Omental fat pad (tissue), 4 donors: Measurements from ENCODE around the gene CLMP. TPM values are rescaled to one million over a fixed set of nuclear protein-coding genes. Genes with fewer than 3 reads are reported as not detected.

ENCODE experiments used
- ATAC-seq: fragments of 150-250 bp; one replicate; pipeline ENCODE4 v1.9.1; 2016; ENCODE audit warnings: mild to moderate bottlenecking, moderate library complexity; ENCODE audit not compliant: low FRiP score
- DNase-seq: peaks from one replicate; pipeline ENCODE4 v3.0.0-alpha.2; 2019; ENCODE audit warnings: low spot score
- total RNA-seq, 4 donors: library from RNA; depleted of rRNA; stranded (reverse); fragments of >200 nt; gene quantifications; one replicate each; pipeline ENCODE4 v1.1.0, GENCODE V29; 2016
- TF ChIP-seq, protein P1 (sequence below), 3 donors: fragments of 450-650 bp; IDR thresholded peaks; one replicate each; pipeline ENCODE4 v1.5.1; 2016 to 2017; ENCODE audit warnings: antibody characterized with exemption in 3 of 3, mild to moderate bottlenecking in 3 of 3, moderate library complexity in 2 of 3

The CLMP gene
- total RNA-seq, 4 donors from 2014 or later = 89.7 to 182 (median 157) TPM

DNA sequence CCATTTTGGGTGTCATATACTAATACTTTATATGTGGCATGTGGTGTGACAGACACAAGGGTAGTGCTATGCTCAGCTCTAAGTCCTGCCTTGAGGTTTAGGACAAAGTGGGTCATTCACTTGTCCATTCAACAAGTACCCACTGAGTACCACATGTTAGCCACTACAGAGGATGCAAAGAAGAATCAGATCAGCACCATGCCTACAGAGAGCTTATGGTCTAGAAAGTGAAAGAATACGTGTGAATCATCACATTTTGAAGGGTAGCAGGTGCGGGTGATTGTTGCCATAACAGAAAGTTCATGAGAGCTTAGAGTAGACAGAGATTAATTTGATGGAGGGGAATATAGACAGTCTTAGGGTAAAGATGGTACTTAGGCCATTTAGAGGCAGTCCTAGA is 18.3 kb downstream of the CLMP start:
- ATAC-seq (no peak), DNase-seq (no peak)
- TF ChIP-seq, protein P1, sequence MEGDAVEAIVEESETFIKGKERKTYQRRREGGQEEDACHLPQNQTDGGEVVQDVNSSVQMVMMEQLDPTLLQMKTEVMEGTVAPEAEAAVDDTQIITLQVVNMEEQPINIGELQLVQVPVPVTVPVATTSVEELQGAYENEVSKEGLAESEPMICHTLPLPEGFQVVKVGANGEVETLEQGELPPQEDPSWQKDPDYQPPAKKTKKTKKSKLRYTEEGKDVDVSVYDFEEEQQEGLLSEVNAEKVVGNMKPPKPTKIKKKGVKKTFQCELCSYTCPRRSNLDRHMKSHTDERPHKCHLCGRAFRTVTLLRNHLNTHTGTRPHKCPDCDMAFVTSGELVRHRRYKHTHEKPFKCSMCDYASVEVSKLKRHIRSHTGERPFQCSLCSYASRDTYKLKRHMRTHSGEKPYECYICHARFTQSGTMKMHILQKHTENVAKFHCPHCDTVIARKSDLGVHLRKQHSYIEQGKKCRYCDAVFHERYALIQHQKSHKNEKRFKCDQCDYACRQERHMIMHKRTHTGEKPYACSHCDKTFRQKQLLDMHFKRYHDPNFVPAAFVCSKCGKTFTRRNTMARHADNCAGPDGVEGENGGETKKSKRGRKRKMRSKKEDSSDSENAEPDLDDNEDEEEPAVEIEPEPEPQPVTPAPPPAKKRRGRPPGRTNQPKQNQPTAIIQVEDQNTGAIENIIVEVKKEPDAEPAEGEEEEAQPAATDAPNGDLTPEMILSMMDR (IDR thresholded peaks at IDR 0.05) = no peak

- ATAC-seq = peak; percentile 86
- no peak for DNase-seq
- TF ChIP-seq, protein P1 (IDR thresholded peaks at IDR 0.05) = no peak
These were observed 20.6 kb downstream of the CLMP start for GRCh38 chr11:123174196-123175183.

- DNase-seq = no peak
- ATAC-seq = no peak
- TF ChIP-seq, protein P1 (IDR thresholded peaks at IDR 0.05) = no peak
These were observed 21.2 kb downstream of the CLMP start for GRCh38 chr11:123173856-123174186.

- ATAC-seq = no peak
- no peak for DNase-seq
- TF ChIP-seq, protein P1 (IDR thresholded peaks at IDR 0.05) = no peak
These were observed 21.8 kb downstream of the CLMP start for GRCh38 chr11:123173040-123173855.

DNA sequence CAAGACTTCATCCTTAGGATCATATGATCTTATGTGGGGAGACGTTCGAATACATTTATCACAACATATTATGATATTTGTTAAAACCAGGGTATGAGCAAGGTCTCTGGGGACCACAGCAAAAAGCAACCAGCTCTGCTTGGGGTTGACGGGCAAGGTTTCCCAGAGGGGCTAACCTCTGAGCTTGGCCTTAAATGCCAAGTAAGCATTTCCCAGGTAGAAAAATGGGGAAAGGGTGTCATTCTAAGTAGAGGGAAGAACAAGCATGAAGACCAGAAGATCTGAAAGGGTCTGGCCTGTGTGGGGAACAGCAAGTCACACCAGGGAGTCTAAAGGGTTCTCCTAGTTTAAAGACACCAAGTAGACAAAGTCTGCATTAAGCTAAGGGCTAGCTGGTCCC is 24.1 kb downstream of the CLMP start:
- DNase-seq = no peak
- TF ChIP-seq, protein P1 (IDR thresholded peaks at IDR 0.05) = no peak
- no peak for ATAC-seq

- TF ChIP-seq, protein P1 (IDR thresholded peaks at IDR 0.05) = no peak
- DNase-seq (no peak), ATAC-seq (no peak)
These were observed 25.2 kb downstream of the CLMP start for GRCh38 chr11:123169821-123170220.
